HUDEP-2 (cell line): ENCODE data around the gene PNKP.

Experiments
- DNase-seq, 76 experiments: peaks; one replicate each; lab custom pipeline; 2025; ENCODE audit not compliant: unreplicated experiment in 76 of 76; lab: John Stamatoyannopoulos, UW

The PNKP gene

DNA sequence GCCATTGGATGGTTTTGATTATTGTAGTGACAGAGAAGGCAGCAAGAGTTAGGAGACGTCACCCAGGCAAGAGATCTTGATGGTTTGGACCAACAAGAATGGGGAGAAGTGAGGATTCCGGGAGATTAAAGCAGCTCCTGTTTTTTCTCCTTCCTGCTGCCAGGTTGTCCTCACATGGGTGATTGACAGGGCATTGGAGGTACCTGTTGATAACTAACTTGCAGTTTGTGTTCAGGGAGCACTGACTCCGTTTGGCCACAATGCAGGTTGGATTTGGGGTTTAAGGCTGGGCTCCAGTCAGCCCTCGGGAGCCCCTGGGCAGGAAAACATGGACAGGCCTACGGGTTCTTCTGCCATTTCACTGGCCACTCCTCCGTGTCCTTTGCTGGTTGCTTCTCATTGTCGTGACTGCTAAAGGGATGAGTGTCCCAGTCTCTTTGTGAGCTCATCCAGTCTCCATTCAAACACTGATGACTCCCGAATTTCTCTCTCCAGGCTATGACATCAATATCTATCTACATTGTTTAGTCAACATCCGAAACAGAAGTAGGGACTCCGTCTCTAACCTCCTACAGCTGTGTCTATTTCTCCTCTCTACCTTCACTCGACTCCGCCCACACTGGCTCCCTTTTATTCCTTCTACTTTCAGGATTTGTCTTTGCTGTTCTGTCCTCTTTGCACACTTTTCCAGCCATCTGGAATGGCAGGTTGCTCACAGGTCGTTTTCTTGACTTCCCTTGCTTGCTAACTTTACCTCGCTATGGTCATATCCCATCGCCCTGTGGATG lies 17.7 kb downstream of the PNKP start:
- no peak for DNase-seq

DNA sequence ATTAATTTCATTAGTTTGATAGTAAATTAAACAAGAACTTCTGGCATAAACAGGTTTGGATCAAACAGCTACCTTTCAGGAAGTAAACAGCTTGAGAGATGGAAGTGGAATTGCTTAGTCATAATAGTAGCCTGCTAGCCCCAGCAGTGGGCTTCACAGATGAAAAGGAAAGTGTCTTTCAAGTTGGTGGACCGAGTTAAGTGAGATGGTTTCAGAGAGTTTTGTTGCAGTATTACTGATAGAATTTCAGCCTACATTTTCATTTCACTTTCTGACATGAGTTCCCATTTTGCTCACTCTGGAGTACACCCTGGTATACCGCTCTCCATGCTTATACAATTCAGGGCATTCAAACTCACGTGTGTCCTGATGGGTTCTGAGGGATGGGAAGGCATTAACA lies 18.4 kb downstream of the PNKP start:
- no peak for DNase-seq

DNA sequence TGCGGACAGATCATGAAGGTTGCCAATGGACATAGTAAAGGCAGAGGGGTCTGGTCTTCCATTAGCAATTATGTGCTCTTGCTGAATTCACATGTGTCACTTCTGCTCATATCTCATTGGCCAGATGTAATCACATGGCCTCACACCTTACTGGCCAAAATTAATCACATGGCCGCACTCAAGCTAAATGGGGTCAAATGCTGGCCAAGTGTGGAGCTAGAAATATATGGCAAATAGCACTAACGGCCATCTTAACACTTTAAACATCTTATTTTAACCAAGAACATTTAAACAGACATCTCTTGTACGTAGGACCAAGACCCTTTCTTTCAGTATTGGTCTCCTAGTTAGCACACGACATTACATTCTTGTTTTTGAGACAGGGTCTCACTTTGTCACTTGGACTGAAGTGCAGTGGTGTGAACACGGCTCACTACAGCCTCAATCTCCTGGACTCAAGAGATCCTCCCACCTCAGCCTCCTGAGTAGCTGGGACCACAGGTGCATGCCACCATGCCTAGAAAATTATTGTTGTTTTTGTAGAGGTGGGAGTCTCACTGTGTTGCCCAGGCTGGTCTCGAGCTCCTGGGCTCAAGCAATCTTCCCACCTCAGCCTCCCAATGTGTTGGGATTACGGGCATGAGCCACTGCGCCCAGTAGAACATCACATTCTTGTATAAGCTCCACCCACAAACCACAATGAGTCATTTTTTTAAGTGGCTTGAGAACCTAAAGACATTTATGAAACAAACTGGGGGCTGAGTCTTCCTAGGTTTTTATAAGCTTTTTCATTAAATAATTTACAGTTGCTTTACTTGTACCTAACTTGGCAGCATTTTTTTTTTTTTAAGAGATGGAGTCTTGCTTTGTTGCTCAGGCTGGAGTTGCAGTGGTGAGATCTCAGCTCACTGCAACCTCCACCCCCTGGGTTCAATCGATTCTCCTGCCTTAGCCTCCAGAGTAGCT lies 19.4 kb downstream of the PNKP start:
- peak in 39 of 76 experiments; percentile 10 to 72 (median 45) for DNase-seq

DNA sequence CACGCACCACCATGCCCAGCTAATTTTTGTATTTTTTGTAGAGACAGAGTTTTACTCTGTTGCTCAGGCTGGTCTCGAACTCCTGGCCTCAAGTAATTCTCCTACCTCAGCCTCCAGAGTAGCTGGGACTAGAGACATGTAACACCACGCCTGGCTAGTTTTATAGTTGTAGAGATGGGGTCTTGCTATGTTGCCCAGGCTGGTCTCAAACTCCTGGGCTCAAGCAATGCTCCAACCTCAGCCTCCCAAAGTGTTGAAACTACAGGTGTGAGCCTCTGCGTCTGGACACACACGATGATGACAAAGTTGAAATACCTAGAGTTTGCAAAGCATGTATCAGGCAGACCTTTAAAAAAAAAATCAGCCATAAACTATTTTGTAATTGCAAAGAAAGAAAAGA lies 21.0 kb downstream of the PNKP start:
- no peak for DNase-seq

DNA sequence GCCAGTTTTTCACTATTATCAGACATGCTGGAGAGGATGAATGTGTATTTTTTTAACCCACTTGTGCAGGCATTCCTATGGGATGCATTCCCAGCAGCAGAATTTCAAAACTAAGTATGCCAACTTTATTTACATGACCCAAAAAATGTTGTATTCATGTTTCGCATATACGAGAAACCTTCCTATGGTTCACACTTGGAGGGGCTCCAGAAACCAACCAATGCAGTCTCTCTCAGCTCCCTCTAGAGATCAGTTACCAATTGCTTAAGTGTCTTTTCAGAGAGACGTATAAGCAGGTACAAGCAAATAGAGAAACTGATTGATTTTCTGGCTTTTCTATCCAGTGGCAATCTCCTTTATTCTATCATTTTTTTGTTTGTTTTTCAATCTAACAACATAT lies 22.0 kb downstream of the PNKP start:
- DNase-seq, result peak in 1 of 76 experiments; percentile 16

DNA sequence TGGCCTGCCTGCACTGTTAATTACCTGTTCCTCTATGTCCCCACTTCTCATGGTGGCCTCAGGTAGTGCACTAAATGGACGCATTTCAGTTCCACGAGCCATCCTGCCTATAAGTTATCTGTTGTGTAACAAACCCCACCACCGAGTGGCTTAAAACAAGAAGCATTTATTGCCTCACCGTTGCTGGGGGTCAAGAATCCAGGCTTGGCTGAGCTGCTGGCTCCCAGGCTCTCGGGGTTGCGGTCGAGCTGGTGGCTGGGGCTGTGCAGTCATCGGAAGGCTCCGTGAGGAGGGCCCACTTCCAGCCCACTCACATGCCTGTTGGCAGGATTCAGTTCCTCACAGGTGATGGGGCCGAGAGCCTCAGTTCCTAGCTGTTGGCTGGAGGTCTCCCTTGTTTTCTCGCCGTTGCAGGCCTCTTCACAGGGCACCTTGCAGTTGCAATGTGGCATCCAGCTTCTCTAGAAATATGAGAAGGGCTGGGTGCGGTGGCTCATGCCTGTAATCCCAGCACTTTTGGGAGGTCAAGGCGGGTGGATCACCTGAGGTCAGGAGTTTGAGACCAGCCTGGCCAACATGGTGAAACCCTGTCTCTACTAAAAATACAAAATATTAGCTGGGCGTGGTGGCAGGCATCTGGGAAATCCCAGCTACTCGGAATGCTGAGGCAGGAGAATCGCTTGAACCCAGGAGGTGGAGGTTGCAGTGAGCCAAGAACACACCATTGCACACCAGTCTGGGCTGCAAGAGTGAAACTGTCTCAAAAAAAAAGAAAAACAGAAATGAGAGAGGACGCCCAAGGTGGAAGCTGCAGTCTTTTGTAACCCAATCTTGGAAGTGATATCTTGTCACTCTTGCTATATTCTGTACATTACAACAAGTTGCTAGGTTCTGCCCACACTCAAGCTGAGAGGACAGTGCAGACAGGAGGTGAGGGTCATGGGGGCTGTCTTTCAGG lies 23.0 kb downstream of the PNKP start:
- DNase-seq, result no peak

DNA sequence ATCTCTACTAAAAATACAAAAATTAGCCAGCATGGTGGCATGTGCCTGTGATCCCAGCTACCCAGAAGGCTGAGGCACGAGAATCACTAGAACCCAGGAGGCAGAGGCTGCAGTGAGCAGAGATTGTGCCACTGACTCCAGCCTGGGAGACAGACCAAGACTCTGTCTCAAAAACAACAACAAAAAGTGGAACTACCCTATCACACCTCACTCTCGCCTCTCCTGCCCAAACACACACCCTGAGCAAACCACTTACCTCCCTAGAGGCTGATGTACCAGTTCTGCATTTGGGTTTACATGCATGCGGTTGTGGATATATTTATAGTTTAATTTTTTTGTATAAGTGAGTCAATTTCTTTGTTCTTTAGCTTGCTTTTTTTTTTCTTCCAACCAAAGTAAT lies 24.1 kb downstream of the PNKP start:
- DNase-seq, result no peak

DNA sequence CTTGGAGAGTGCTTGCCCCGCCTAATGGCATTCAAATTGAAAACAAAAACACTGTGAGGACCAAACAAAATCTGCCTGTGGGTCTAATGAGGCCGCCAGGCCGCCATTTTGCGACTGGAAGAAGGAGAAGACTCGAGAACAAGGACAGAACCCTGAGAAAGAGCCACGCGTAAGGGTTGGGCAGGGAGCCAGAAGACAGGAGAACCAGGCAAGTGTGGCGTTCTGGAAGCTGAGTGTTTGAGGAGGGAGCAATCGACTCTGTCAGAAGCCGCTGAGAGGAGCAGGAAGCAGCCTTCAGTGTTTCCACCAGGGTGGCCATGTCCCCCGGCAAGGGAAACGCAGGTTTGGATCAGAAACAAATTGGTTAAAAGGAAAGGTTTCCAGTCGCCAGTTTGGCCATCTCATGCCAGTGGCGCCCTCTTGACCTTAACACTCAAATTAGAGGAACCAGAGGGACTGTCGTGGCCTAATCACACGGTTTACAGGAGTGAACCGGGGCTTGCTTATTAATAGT lies 26.6 kb downstream of the PNKP start:
- no peak for DNase-seq

DNA sequence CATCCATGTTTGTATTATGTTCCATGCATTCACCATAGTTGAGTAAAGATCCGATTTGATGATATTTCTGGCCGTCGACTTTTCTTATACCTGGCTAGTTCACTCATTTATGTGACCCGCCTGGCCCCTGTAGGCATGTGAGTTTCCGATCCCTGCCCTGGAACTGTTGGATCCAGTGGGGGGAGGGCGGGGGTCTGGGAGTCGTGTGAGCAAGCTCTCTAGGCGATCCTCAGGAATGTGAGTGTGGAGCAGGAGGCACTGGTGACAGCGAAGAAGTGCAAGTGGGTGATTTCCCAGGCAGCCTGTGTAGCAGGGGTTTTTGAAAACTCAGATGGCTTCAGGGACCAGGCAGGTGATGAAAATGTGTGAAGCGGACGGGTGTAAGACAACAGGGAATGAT lies 27.1 kb downstream of the PNKP start:
- no peak for DNase-seq

DNA sequence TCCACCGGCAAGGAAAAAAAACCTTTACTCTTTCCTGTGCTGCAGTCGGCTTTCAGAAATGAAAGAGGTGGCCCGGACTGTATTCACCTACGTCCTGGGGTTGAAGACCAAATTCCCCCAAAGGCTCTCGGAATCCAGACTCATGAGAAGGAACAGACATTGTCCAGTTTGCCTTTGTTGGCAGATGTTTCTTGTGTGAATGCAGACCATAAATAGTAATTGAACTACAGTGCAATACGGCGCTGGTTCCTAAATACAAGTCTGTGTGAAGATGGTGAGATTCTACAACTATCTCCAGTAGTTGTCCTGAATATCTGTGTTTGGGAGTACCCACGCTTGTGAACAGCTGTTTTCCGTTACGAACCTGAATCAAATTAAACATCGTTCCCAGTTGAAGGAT lies 27.7 kb downstream of the PNKP start:
- DNase-seq, result no peak

DNA sequence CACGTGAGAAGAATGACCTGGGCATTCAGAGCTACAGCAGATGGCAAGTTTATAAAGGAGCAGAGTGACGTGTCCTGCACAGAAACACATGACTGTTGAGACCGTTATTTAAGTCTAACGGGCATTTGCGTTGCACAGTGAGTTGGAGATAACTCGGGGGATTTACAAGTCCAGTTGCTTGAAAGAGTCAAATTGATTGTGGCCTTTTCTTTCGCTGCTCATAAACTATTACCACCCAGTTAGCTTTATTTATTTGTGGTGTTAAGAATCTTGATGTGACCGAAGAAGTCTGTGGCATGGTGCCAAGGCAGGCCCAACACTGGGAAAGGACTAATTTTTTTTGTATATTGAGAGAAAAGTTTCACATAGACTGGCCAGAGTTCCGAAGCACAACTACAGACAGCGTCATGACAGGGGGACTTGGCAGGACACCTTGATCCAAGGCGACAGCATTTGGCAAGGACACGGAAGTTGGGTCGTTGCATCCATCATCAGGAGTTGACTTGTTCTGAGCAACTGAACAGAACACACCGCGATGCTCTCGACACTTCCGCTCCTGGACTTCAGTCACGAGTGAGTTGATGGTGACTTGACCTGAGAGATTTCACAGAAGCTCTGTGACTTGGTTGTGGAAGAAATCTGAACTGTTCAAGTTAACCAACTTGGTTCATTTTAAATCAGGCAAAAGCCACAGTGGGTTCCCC lies 28.3 kb downstream of the PNKP start:
- DNase-seq, result no peak

DNA sequence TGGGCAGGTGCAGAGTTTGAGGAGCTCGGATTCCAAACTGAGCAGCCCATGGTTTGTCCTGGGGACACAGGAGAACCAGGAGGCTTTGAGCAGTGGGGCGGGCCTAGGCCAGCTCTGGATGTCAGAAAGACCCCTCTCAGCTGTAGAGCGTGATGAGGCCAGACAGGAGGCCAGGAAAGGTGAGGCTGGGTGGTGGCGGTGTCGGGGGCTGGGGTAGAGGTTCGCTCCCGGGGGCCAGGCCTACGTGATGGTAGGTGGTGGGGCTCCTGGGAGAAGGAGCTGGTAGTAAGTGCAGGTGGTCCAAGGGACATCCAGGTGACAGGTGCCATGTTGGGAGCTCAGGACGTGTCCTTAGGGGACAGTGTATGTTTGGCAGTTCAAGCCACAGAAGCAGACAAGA lies 30.0 kb downstream of the PNKP start:
- no peak for DNase-seq

DNA sequence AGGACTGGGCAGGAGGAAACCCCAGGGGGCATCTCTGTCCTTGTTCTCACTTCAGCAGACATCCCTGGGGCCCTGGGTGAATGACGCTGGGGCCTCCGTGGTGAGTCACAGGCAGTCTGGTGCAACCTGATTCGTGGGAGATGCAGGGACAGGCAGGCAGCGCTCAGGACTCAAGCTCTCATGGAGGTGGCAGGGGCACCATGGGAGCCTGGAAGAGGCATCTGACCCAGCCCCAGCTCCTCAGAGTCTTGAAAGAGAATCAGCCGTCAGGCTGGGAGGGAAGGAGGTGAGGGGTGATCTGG lies 30.4 kb downstream of the PNKP start:
- DNase-seq, result no peak

DNA sequence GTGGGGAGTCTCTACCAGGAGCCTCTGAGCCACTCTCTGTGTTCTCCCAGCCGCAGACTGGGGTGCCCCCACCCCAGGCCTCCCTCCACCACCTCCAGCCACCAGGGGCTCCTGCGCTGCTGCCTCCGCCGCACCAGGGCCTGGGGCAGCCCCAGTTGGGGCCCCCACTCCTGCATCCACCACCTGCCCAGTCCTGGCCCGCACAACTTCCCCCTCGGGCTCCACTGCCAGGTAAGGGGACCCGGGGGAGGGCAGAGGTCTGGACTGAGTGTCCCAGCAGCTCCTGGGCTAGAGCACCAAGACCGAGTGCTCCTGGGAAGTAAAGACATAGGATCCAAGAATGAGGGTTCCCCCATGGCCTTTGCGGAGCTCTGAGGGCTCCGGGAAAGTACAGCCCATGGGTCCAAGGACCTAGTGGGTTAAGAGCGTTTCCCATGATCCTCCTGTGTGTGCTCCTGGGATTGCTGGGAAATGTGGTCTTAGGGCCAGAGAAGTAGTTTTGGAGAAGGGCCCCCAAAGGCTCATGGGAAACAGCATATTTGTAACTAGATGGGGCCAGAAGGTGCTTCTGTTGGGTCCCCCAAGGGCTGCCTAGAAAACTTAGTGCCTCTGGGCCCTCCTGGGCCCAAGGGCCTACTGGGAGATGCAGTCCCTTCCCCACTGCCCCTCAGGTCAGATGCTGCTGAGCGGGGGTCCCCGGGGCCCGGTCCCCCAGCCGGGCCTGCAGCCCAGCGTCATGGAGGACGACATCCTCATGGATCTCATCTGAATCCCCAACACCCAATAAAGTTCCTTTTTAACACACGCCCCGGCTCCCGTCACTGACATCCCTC lies 31.0 kb downstream of the PNKP start:
- no peak for DNase-seq

DNA sequence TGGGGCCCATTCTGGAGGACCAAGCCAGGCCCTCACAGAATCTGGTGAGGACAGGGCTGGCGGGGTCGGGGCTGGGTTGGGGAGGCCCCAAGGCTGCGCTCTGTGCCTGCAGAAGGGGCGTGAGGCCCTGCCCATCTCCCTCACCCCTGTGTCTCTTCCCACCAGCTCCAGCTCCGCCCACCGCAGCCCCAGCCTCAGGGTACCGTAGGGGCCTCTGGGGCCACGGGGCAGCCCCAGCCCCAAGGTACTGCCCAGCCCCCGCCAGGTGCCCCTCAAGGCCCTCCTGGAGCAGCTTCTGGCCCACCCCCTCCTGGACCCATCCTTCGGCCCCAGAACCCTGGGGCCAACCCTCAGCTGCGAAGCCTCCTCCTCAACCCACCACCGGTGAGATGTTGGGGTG lies 31.8 kb downstream of the PNKP start:
- DNase-seq, result no peak

DNA sequence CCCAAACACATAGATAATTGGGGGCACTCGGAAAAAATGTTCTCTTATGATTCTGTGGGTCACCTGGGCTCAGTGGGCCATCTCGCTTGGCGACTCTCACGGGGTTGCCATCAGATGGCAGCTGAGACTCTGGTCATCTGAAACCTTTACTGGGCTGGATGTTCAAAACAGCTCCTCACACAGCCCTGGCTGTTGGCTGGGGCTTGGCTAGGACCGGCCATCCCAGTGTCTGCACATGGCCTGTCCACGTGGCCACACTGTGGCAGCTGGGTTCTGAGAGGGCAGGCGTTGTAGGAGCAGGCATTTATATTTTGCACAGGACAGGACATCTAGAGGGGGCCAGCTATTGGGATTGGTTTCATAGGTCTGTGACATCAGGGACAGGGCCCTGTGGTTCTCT lies 33.8 kb downstream of the PNKP start:
- no peak for DNase-seq

DNA sequence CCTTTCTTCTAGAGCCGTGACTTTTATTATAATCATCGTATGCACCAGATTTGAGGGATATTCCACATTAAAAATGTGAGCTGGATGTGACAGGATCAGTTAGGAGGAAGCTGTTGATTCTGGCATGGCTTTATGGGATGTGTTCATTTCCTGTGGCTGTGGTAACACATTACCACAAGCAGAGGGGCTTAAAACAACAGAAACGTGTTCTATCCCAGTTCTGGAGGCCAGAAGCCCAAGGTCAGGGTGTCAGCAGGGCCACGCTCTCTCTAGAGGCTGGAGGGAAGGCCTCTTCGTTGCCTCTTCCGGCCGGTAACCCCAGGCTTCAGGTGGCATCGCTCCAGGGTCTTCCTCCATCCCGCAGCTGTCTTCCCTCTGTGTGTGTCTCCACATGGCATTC lies 34.8 kb downstream of the PNKP start:
- DNase-seq, result no peak

DNA sequence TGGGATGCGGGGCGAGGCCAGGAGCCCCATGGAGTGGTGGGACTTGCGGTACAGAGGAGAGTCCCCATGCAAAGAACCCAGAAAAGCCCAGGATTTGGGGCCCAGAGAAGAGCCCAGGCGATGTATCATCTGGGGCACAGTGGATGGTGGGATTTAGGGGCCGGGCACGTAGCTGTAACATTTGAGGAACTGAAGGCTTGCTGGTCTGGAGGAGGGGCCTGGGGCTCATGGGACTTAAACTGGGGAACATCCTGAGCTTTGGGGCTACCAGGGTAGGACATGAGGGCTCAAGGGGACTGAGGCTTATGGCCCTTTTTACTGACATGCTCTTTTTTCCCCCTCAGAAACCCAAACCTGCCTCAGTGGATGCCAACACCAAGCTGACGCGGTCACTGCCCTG lies 35.8 kb downstream of the PNKP start:
- DNase-seq, result no peak

DNA sequence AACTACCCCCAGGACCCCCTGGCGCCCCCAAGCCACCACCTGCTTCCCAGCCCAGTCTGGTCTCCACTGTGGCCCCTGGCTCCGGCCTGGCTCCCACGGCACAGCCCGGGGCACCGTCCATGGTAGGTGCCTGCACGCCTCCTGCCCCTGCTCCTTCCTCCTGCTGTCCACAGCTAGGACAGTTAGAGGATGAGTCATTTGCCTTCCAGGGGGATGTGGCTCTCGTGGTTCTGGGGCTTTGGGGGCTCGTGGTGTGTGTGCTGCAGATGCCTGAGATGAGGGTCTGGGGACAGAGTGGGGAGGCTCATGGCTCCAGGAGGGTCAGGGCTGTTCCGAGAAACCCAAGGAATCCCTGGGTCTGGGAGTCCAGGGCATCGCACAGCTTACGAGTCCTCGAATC lies 36.6 kb downstream of the PNKP start:
- no peak for DNase-seq
